Measurements from ENCODE around the gene MCM9.
"Not testable (repeated sequence)": the region's sequence is repeated elsewhere in the genome, so short reads cannot be mapped to it uniquely, and the experiment has no call there.

Gene MCM9

GRCh38 chr6:118810420-118811027 lies 124.4 kb downstream of the MCM9 start:
- Histone ChIP-seq H3K4me3 (no peak overlapping the region), H3K27ac (no peak overlapping the region)
- DNase-seq (ENCODE audit: low spot score): no peak
- no peak for TF ChIP-seq CTCF (IDR thresholded peaks at IDR 0.05)

- H3K27ac ChIP-seq: no peak overlapping the region
These were observed 125.9 kb downstream of the MCM9 start for GRCh38 chr6:118808793-118809638.

GRCh38 chr6:118804091-118804490 lies 130.9 kb downstream of the MCM9 start:
- TF ChIP-seq CTCF (IDR thresholded peaks at IDR 0.05): no peak
- Histone ChIP-seq H3K27ac (no peak overlapping the region), H3K4me3 (no peak overlapping the region)
- DNase-seq (ENCODE audit: low spot score): no peak

More at GRCh38 chr6:118808793-118809638, 125.9 kb downstream of the MCM9 start:
- no peak for TF ChIP-seq CTCF (IDR thresholded peaks at IDR 0.05)
- DNase-seq (ENCODE audit: low spot score): no peak
- H3K4me3 ChIP-seq: no peak overlapping the region

- DNase-seq (ENCODE audit: low spot score): no peak
- Histone ChIP-seq H3K27ac (no peak overlapping the region), H3K4me3 (no peak overlapping the region)
- TF ChIP-seq CTCF (IDR thresholded peaks at IDR 0.05): no peak
These were observed 133.7 kb downstream of the MCM9 start for GRCh38 chr6:118801257-118801656.

- peak; percentile 76 for TF ChIP-seq CTCF (IDR thresholded peaks at IDR 0.05)
- Histone ChIP-seq H3K27ac (no peak overlapping the region), H3K4me3 (peak overlapping the region; percentile 42)
- DNase-seq (ENCODE audit: low spot score): peak; percentile 77
These were observed 134.4 kb downstream of the MCM9 start for GRCh38 chr6:118800394-118801071.

GRCh38 chr6:118799826-118800225 lies 135.1 kb downstream of the MCM9 start:
- no peak for DNase-seq (ENCODE audit: low spot score)
- H3K4me3 ChIP-seq: no peak overlapping the region
- TF ChIP-seq CTCF (IDR thresholded peaks at IDR 0.05): no peak
- H3K27ac ChIP-seq: no peak overlapping the region

GRCh38 chr6:118796548-118796947 lies 138.4 kb downstream of the MCM9 start:
- not testable (repeated sequence) for H3K4me3 ChIP-seq; H3K27ac ChIP-seq; DNase-seq (ENCODE audit: low spot score)
